A673 (cell line): ENCODE measurements around the gene NRIP2.

Source experiments
- CTCF ChIP-seq: fragments of 300-800, 200-600 bp; sonication (generic); conservative IDR thresholded peaks from 2 replicates; pipeline ENCODE4 v1.5.1; 2017; ENCODE audit warnings: low read depth, mild to moderate bottlenecking, antibody characterized with exemption, low read length, moderate library complexity, mixed read lengths
- EZH2 ChIP-seq: fragments of 200-600 bp; sonication (generic); IDR thresholded peaks from 2 replicates; pipeline ENCODE4 v1.6.1; 2017; ENCODE audit warnings: borderline replicate concordance, low read depth, mild to moderate bottlenecking, mixed read lengths, antibody characterized with exemption, low read length; ENCODE audit not compliant: poor library complexity, severe bottlenecking

- TF ChIP-seq CTCF (no peak), EZH2 (no peak)
Observed at GRCh38 chr12:2876431-2877046, 41.7 kb upstream of the NRIP2 start.
